Measurements from ENCODE around the gene CFC1B.
"Not testable (repeated sequence)": the region's sequence is repeated elsewhere in the genome, so short reads cannot be mapped to it uniquely, and the experiment has no call there.

CFC1B gene

DNA sequence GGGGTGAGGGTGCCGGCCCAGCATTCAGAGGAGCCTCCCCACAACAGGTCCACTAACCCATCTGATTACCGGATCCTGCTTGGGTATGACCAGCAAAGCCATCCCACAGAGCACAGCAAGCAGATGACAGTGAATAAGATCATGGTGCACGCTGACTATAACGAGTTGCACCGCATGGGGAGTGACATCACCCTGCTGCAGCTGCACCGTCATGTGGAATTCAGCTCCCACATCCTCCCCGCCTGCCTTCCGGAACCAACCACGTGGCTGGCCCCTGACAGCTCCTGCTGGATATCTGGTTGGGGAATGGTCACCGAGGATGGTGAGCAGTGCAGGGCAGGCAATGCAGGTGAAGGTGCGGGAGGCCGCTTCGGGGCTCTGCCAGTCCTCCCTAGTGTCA is 53.2 kb downstream of the CFC1B start:
- H3K27me3 ChIP-seq (ENCODE audit: insufficient read depth, insufficient read length); H3K4me1 ChIP-seq (ENCODE audit: insufficient read depth, insufficient read length); H3K36me3 ChIP-seq (ENCODE audit: insufficient read depth, insufficient read length, low read length); H3K9me3 ChIP-seq (ENCODE audit: insufficient read depth, low read length); H3K4me3 ChIP-seq (ENCODE audit: insufficient read length, low read depth); DNase-seq (ENCODE audit: low read depth, low spot score); H3K9ac ChIP-seq (ENCODE audit: insufficient read length, low read depth): not testable (repeated sequence)

DNA sequence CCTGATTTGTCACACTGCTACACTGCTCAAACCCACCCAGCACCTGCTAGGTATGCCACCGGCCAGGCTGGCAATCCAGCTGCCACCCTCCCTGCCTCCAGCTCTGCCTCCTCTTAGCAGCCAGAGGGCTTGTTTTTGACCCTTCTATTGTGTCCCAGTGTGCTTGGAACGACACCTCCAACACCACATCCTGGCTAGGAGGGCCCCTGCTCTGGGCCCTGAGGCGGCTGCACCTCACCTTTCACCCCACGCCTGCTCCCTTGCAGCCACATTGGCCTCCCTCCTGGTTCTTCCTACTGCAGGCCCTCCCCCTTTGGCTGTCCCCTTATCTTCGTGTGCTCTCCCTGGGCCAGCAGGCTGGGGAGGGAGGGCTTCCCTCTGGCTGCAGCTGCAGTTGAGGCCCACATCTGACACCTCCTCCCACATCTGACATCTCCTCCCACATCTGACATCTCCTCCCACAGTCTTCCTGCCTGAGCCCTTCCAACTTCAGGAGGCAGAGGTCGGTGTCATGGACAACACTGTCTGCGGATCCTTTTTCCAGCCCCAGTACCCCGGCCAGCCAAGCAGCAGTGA is 55.3 kb downstream of the CFC1B start:
- H3K9ac ChIP-seq (ENCODE audit: insufficient read length, low read depth); H3K9me3 ChIP-seq (ENCODE audit: insufficient read depth, low read length); H3K4me1 ChIP-seq (ENCODE audit: insufficient read depth, insufficient read length); DNase-seq (ENCODE audit: low read depth, low spot score); H3K4me3 ChIP-seq (ENCODE audit: insufficient read length, low read depth); H3K27me3 ChIP-seq (ENCODE audit: insufficient read depth, insufficient read length); H3K36me3 ChIP-seq (ENCODE audit: insufficient read depth, insufficient read length, low read length): not testable (repeated sequence)

DNA sequence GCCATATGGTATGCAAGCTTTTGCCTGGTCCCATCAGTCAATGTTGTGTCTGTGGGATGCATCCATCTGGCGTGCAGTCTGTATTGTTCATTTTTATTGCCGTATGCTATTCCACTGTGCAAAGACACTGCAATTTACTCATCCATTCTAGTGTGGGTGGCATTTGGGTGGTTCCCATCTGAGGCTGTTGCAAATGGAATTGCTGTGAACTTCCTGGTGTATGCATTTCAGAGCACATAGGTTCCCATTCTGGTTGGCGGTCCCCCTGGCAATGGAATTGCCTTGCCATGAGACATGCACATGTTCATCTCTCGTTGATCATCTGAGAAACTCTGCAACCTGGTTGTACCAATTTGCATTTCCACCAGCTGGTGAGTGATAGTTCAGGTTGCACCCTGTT is 56.5 kb downstream of the CFC1B start:
- not testable (repeated sequence) for H3K27me3 ChIP-seq (ENCODE audit: insufficient read depth, insufficient read length); DNase-seq (ENCODE audit: low read depth, low spot score); H3K36me3 ChIP-seq (ENCODE audit: insufficient read depth, insufficient read length, low read length); H3K9ac ChIP-seq (ENCODE audit: insufficient read length, low read depth); H3K4me3 ChIP-seq (ENCODE audit: insufficient read length, low read depth); H3K9me3 ChIP-seq (ENCODE audit: insufficient read depth, low read length); H3K4me1 ChIP-seq (ENCODE audit: insufficient read depth, insufficient read length)

All from NT2/D1 (cell line).